Mesothelial cell of epicardium (in vitro differentiated cells): ENCODE results near the gene KANSL1. TPM values are rescaled to one million over a fixed set of nuclear protein-coding genes. Genes with fewer than 3 reads are reported as not detected.

ENCODE experiments used
- DNase-seq, 2 experiments: peaks; one replicate each; pipeline ENCODE4 v3.0.0; 2021; ENCODE audit warnings: low spot score in 2 of 2; ENCODE audit not compliant: unreplicated experiment in 2 of 2
- H3K27ac Mint-ChIP-seq: 2 replicates; pipeline ENCODE4 v1.8.0; 2021; ENCODE audit warnings: mixed read lengths
- H3K27me3 Mint-ChIP-seq: 2 replicates; pipeline ENCODE4 v1.8.0; 2021; ENCODE audit warnings: low read depth, mixed read lengths
- H3K36me3 Mint-ChIP-seq: 2 replicates; pipeline ENCODE4 v1.8.0; 2021; ENCODE audit warnings: mixed read lengths
- H3K4me1 Mint-ChIP-seq: 2 replicates; pipeline ENCODE4 v1.8.0; 2021; ENCODE audit warnings: mixed read lengths
- H3K4me3 Mint-ChIP-seq: 2 replicates; pipeline ENCODE4 v1.8.0; 2021; ENCODE audit warnings: mild to moderate bottlenecking, moderate library complexity, mixed read lengths
- H3K9me3 Mint-ChIP-seq: 2 replicates; pipeline ENCODE4 v1.8.0; 2021; ENCODE audit warnings: mixed read lengths
- CTCF ChIP-seq: fragments of 200-600 bp; sonication (generic); IDR thresholded peaks from one replicate; pipeline ENCODE4 v1.5.0; 2021; ENCODE audit warnings: antibody characterized with exemption; ENCODE audit not compliant: unreplicated experiment
- total RNA-seq: library from RNA; stranded (reverse); gene quantifications from 3 replicates; pipeline ENCODE4 v1.2.1, GENCODE V29; 2021

Gene KANSL1
- total RNA-seq, 1 donor from 2014 or later = 189 TPM

- peaks cover 23% of the 10 kb centered on the region for H3K9me3 Mint-ChIP-seq
- H3K36me3 Mint-ChIP-seq = peaks cover 41% of the 10 kb centered on the region
- TF ChIP-seq CTCF = no peak
- no peak for DNase-seq
- H3K4me1 Mint-ChIP-seq = peaks cover 6% of the 10 kb centered on the region
- H3K27me3 Mint-ChIP-seq = no peaks in the 10 kb centered on the region
- no peak overlapping the region for H3K27ac Mint-ChIP-seq
- H3K4me3 Mint-ChIP-seq = no peak overlapping the region
These were observed 15.8 kb upstream of the KANSL1 start for GRCh38 chr17:46208997-46209396.

- H3K27ac Mint-ChIP-seq = no peak overlapping the region
- H3K36me3 Mint-ChIP-seq = peaks cover 43% of the 10 kb centered on the region
- peaks cover 23% of the 10 kb centered on the region for H3K9me3 Mint-ChIP-seq
These were observed 12.7 kb upstream of the KANSL1 start for GRCh38 chr17:46205975-46206374.

GRCh38 chr17:46202424-46202823 lies 9.2 kb upstream of the KANSL1 start:
- H3K4me1 Mint-ChIP-seq = peaks cover 28% of the 10 kb centered on the region
- DNase-seq = no peak
- TF ChIP-seq CTCF = no peak
- no peaks in the 10 kb centered on the region for H3K27me3 Mint-ChIP-seq
- no peak overlapping the region for H3K4me3 Mint-ChIP-seq
- peaks cover 32% of the 10 kb centered on the region for H3K36me3 Mint-ChIP-seq
- peaks cover 23% of the 10 kb centered on the region for H3K9me3 Mint-ChIP-seq
- H3K27ac Mint-ChIP-seq = peak overlapping the region; percentile 78

More at GRCh38 chr17:46205975-46206374, 12.7 kb upstream of the KANSL1 start:
- H3K27me3 Mint-ChIP-seq = no peaks in the 10 kb centered on the region
- H3K4me3 Mint-ChIP-seq = no peak overlapping the region
- peaks cover 10% of the 10 kb centered on the region for H3K4me1 Mint-ChIP-seq
- no peak for TF ChIP-seq CTCF
- DNase-seq = no peak

GRCh38 chr17:46201491-46201890 lies 8.3 kb upstream of the KANSL1 start:
- no peak for DNase-seq
- Mint-ChIP-seq H3K4me3 (no peak overlapping the region), H3K27ac (peak overlapping the region; percentile 78), H3K36me3 (peaks cover 30% of the 10 kb centered on the region), H3K9me3 (peaks cover 19% of the 10 kb centered on the region), H3K4me1 (peaks cover 28% of the 10 kb centered on the region), H3K27me3 (no peaks in the 10 kb centered on the region)
- TF ChIP-seq CTCF = no peak

- no peaks in the 10 kb centered on the region for H3K27me3 Mint-ChIP-seq
- no peak overlapping the region for H3K4me3 Mint-ChIP-seq
- TF ChIP-seq CTCF = no peak
- H3K36me3 Mint-ChIP-seq = peaks cover 20% of the 10 kb centered on the region
- H3K9me3 Mint-ChIP-seq = peaks cover 9% of the 10 kb centered on the region
- peak overlapping the region; percentile 90 for H3K27ac Mint-ChIP-seq
- H3K4me1 Mint-ChIP-seq = peaks cover 28% of the 10 kb centered on the region
- no peak for DNase-seq
These were observed 7.0 kb upstream of the KANSL1 start for GRCh38 chr17:46200197-46200596.

- H3K27me3 Mint-ChIP-seq = no peaks in the 10 kb centered on the region
- no peak for DNase-seq
- peaks cover 36% of the 10 kb centered on the region for H3K4me1 Mint-ChIP-seq
- peak overlapping the region; percentile 91 for H3K27ac Mint-ChIP-seq
- no peak overlapping the region for H3K4me3 Mint-ChIP-seq
- H3K36me3 Mint-ChIP-seq = peaks cover 11% of the 10 kb centered on the region
- no peak for TF ChIP-seq CTCF
- H3K9me3 Mint-ChIP-seq = peaks cover under 1% of the 10 kb centered on the region
These were observed 6.2 kb upstream of the KANSL1 start for GRCh38 chr17:46199379-46199778.
